H1 (cell line): ENCODE results near the gene MAGI2. TPM values are rescaled to one million over a fixed set of nuclear protein-coding genes. Genes with fewer than 3 reads are reported as not detected.

ENCODE experiments used
- BCL11A ChIP-seq, 2 experiments: IDR thresholded peaks; one replicate each; pipeline ENCODE4 v1.6.1; 2011; ENCODE audit warnings: low read depth in 2 of 2, low read length in 2 of 2, mild to moderate bottlenecking in 2 of 2
- CEBPB ChIP-seq: IDR thresholded peaks from 2 replicates; pipeline ENCODE4 v1.6.1; 2012; ENCODE audit warnings: low read depth, low read length
- EP300 ChIP-seq, 2 experiments: IDR thresholded peaks; 1 replicate in 1 of 2; 2 replicates in 1 of 2; pipeline ENCODE4 v1.6.1; 2011 to 2012; ENCODE audit warnings: low read depth in 2 of 2, low read length in 2 of 2, mild to moderate bottlenecking in 2 of 2, borderline replicate concordance in 1 of 2, inconsistent platforms in 1 of 2, moderate library complexity in 1 of 2
- GTF2F1 ChIP-seq: IDR thresholded peaks from 2 replicates; pipeline ENCODE4 v1.6.1; 2012; ENCODE audit warnings: low read depth, low read length, improper control_type of control experiment, borderline replicate concordance
- KDM1A ChIP-seq: fragments of 200-600, 300-600 bp; sonication (generic); IDR thresholded peaks from 2 replicates; pipeline ENCODE4 v1.7.1; 2016; ENCODE audit warnings: mild to moderate bottlenecking, low read length, borderline replicate concordance
- POU5F1 ChIP-seq: IDR thresholded peaks from 2 replicates; pipeline ENCODE4 v1.6.1; 2011; ENCODE audit warnings: low read depth, mild to moderate bottlenecking, low read length, moderate library complexity
- RNF2 ChIP-seq: fragments of 200-900, 300-1000 bp; sonication (generic); IDR thresholded peaks from 2 replicates; pipeline ENCODE4 v1.7.1; 2016; ENCODE audit warnings: borderline replicate concordance, low read depth, mild to moderate bottlenecking, antibody characterized with exemption, low read length; ENCODE audit not compliant: poor library complexity, severe bottlenecking; ENCODE audit errors: missing control alignments
- SIN3A ChIP-seq, 2 experiments: IDR thresholded peaks in 1 of 2; conservative IDR thresholded peaks in 1 of 2; 2 replicates each; pipeline ENCODE4 v1.6.1; 2011 to 2012; ENCODE audit warnings: low read length in 2 of 2, improper control_type of control experiment in 1 of 2, low read depth in 1 of 2, mild to moderate bottlenecking in 1 of 2
- polyA plus RNA-seq, 7 experiments: library from polyadenylated mRNA; depleted of rRNA in 3 of 7; stranded (reverse) in 5 of 7; unstranded in 2 of 7; fragments of >200 nt in 5 of 7; fragments of 200-250 nt in 2 of 7; gene quantifications; 1 replicate in 5 of 7; 2 replicates in 1 of 7; 4 replicates in 1 of 7; pipeline versions ENCODE4 v1.2.1 to v1.2.3, GENCODE V29; 2011 to 2013; ENCODE audit warnings: missing spikeins in 2 of 7, mixed read lengths in 2 of 7
- total RNA-seq: library from RNA; stranded (reverse); fragmentation: NEBNext Ultra II Directional; extraction: Animal tissue kit (Norgen Biotek cat#: 25700); gene quantifications from 2 replicates; pipeline ENCODE4 v1.2.1, GENCODE V29; 2021
- TF ChIP-seq, protein P1 (sequence below): fragments of 300-600 bp; sonication (generic); IDR thresholded peaks from 2 replicates; pipeline ENCODE4 v1.7.1; 2012; ENCODE audit warnings: low read length, moderate library complexity, mild to moderate bottlenecking, inconsistent platforms; ENCODE audit not compliant: insufficient replicate concordance
- TF ChIP-seq, protein P2 (sequence below): IDR thresholded peaks from 2 replicates; pipeline ENCODE4 v1.6.1; 2012; ENCODE audit warnings: inconsistent platforms

The MAGI2 gene
- total and polyA plus RNA-seq, 2 of the 8 experiments (the other 6 are each of a cell fraction or from before 2014, with no cell fraction given): 6.0 to 27.3 TPM

DNA sequence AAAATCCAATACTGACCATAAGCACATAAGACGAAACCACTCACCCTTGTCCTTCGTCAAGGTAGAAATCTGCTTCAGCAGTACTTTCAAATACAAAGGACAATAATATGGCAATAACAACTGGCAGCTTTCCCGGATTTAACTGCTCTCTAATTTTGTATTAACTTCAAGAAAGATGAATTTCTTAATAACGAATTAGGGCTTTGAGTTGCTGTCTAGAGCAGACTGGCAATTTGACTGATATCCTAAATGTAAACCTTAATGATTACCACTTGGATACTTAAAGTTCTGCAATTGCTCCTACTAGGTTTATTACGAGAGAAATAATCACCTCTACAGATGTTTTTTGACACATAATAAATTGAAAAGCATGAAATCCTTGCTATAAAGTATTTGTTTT lies 418.7 kb downstream of the MAGI2 start (continued):
- TF ChIP-seq, protein P1, sequence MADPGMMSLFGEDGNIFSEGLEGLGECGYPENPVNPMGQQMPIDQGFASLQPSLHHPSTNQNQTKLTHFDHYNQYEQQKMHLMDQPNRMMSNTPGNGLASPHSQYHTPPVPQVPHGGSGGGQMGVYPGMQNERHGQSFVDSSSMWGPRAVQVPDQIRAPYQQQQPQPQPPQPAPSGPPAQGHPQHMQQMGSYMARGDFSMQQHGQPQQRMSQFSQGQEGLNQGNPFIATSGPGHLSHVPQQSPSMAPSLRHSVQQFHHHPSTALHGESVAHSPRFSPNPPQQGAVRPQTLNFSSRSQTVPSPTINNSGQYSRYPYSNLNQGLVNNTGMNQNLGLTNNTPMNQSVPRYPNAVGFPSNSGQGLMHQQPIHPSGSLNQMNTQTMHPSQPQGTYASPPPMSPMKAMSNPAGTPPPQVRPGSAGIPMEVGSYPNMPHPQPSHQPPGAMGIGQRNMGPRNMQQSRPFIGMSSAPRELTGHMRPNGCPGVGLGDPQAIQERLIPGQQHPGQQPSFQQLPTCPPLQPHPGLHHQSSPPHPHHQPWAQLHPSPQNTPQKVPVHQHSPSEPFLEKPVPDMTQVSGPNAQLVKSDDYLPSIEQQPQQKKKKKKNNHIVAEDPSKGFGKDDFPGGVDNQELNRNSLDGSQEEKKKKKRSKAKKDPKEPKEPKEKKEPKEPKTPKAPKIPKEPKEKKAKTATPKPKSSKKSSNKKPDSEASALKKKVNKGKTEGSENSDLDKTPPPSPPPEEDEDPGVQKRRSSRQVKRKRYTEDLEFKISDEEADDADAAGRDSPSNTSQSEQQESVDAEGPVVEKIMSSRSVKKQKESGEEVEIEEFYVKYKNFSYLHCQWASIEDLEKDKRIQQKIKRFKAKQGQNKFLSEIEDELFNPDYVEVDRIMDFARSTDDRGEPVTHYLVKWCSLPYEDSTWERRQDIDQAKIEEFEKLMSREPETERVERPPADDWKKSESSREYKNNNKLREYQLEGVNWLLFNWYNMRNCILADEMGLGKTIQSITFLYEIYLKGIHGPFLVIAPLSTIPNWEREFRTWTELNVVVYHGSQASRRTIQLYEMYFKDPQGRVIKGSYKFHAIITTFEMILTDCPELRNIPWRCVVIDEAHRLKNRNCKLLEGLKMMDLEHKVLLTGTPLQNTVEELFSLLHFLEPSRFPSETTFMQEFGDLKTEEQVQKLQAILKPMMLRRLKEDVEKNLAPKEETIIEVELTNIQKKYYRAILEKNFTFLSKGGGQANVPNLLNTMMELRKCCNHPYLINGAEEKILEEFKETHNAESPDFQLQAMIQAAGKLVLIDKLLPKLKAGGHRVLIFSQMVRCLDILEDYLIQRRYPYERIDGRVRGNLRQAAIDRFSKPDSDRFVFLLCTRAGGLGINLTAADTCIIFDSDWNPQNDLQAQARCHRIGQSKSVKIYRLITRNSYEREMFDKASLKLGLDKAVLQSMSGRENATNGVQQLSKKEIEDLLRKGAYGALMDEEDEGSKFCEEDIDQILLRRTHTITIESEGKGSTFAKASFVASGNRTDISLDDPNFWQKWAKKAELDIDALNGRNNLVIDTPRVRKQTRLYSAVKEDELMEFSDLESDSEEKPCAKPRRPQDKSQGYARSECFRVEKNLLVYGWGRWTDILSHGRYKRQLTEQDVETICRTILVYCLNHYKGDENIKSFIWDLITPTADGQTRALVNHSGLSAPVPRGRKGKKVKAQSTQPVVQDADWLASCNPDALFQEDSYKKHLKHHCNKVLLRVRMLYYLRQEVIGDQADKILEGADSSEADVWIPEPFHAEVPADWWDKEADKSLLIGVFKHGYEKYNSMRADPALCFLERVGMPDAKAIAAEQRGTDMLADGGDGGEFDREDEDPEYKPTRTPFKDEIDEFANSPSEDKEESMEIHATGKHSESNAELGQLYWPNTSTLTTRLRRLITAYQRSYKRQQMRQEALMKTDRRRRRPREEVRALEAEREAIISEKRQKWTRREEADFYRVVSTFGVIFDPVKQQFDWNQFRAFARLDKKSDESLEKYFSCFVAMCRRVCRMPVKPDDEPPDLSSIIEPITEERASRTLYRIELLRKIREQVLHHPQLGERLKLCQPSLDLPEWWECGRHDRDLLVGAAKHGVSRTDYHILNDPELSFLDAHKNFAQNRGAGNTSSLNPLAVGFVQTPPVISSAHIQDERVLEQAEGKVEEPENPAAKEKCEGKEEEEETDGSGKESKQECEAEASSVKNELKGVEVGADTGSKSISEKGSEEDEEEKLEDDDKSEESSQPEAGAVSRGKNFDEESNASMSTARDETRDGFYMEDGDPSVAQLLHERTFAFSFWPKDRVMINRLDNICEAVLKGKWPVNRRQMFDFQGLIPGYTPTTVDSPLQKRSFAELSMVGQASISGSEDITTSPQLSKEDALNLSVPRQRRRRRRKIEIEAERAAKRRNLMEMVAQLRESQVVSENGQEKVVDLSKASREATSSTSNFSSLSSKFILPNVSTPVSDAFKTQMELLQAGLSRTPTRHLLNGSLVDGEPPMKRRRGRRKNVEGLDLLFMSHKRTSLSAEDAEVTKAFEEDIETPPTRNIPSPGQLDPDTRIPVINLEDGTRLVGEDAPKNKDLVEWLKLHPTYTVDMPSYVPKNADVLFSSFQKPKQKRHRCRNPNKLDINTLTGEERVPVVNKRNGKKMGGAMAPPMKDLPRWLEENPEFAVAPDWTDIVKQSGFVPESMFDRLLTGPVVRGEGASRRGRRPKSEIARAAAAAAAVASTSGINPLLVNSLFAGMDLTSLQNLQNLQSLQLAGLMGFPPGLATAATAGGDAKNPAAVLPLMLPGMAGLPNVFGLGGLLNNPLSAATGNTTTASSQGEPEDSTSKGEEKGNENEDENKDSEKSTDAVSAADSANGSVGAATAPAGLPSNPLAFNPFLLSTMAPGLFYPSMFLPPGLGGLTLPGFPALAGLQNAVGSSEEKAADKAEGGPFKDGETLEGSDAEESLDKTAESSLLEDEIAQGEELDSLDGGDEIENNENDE: no peak
- no peak for TF ChIP-seq SIN3A (conservative IDR thresholded peaks at IDR 0.05 in 1 of 2, IDR thresholded peaks at IDR 0.05 in 1 of 2; ENCODE audit: low read depth in 1 of 2, low read length in 2 of 2)
- no peak for TF ChIP-seq GTF2F1
- no peak for TF ChIP-seq KDM1A
- no peak for TF ChIP-seq RNF2
- TF ChIP-seq, protein P2, sequence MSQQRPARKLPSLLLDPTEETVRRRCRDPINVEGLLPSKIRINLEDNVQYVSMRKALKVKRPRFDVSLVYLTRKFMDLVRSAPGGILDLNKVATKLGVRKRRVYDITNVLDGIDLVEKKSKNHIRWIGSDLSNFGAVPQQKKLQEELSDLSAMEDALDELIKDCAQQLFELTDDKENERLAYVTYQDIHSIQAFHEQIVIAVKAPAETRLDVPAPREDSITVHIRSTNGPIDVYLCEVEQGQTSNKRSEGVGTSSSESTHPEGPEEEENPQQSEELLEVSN: no peak
- no peak for TF ChIP-seq CEBPB
- no peak for TF ChIP-seq POU5F1
- TF ChIP-seq BCL11A (IDR thresholded peaks at IDR 0.05; ENCODE audit: low read depth in 2 of 2, low read length in 2 of 2): no peak
- no peak for TF ChIP-seq EP300 (IDR thresholded peaks at IDR 0.05; ENCODE audit: borderline replicate concordance in 1 of 2, low read depth in 2 of 2, low read length in 2 of 2)
